Skin epidermis (tissue), 12 donors: ENCODE measurements around the gene LCE1C.

ENCODE experiments used
- H3K27ac ChIP-seq, 21 experiments: fragments of 200-600 bp; sonication (generic) in 11 of 21; one replicate each; pipeline ENCODE4 v1.5.0; 2020; ENCODE audit warnings: mild to moderate bottlenecking in 3 of 21, inconsistent platforms in 2 of 21, moderate library complexity in 2 of 21
- H3K4me3 ChIP-seq, 7 experiments: fragments of 200-600 bp; sonication (generic) in 2 of 7; one replicate each; pipeline ENCODE4 v1.5.0; 2020; ENCODE audit warnings: inconsistent platforms in 2 of 7, mild to moderate bottlenecking in 2 of 7, moderate library complexity in 1 of 7

LCE1C gene, protein sequence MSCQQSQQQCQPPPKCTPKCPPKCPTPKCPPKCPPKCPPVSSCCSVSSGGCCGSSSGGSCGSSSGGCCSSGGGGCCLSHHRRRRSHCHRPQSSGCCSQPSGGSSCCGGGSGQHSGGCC

DNA sequence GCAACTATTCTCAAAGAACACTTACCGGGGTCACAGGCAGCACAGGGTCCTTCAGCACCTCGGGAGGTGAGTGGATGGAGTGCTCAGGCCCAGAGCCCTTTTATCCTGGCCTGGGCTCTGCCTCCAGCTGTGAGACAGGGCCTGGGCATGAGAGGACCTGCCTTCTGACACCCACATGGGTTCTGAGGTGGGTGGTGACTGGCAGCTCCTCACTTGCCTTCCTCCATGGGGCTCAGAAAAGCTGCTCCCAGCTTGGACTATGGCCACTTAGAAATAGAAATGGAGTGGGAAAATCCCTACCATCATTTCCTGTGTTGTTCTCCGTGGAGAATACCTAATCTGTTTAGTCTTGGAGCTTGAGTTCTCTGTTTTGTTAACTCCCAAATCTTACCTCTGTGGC lies at the start of gene LCE1C:
TSS of gene LCE1C (minus strand) at position 76 of the 400 bp plus-strand sequence. CDS start 1,173 bp downstream, outside the sequence.
- H3K27ac ChIP-seq, result peak within 1 kb of the TSS in 4 of 21 experiments; percentile 11 to 70 (median 52)
- H3K4me3 ChIP-seq, result no peak within 1 kb of the TSS

DNA sequence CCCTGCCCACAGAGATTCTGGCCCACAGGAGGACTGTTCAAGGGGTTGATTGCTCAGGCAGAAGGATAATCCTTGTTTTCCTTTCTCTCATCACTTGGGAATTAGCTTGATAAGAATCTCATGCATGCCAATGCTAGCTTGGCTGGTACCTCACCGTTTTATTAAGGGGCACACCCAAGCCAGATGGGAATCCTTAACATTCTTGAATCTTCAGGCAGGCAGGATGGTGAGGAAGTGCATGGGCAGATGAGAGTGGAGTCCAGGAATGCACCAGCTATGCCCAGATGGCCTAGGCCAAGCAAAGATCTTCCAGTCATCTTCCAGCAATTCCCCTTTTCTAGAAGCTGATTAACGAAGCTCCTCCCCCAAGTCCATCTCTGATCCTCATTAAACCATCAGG lies 49.2 kb upstream of the LCE1C start:
- Histone ChIP-seq H3K4me3 (no peak overlapping the region), H3K27ac (no peak overlapping the region)

DNA sequence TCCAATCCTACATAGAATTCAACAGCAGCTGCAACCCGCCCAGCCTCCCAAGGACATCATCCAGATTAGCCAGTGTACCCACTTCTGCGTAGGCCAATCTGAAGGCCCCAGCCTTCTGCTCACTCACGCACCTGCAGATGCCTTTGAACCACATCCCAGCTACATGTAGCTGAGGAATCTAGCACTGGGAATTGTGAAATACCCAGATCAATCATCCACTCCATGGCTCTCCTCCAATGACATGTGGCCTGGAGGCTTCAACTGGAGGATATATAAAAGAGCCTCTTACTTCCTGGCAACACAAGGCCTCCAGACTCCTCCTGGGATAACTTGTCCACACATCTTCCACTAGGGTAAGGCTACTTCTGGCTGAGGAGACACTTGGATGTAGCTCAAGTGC lies 36.1 kb upstream of the LCE1C start, which contains the start of gene LCE6A:
TSS of gene LCE6A (plus strand) at position 301 of the 400 bp plus-strand sequence. CDS start 665 bp downstream, outside the sequence.
- H3K4me3 ChIP-seq, result no peak within 1 kb of the TSS
- H3K27ac ChIP-seq, result no peak within 1 kb of the TSS

DNA sequence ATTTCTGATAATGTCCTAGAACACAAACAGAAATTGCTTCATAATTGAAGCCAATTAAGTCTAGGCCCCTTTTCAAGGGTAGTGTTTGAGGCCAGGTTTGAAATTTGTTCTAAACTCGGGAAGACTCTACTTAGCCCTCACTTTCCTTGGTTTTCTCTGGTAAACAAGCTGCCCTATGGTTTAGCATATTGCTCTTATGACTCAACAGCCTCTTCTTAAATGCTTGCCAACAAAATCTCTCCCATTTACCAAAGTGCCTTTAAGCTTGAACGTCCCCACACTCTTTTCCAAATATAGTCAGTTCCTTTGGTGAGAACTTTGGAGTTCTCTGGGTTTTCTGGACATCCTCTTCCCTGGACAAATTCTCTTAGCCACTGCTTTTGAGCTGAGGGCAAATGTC lies 30.4 kb upstream of the LCE1C start:
- H3K4me3 ChIP-seq, result no peak overlapping the region
- no peak overlapping the region for H3K27ac ChIP-seq

DNA sequence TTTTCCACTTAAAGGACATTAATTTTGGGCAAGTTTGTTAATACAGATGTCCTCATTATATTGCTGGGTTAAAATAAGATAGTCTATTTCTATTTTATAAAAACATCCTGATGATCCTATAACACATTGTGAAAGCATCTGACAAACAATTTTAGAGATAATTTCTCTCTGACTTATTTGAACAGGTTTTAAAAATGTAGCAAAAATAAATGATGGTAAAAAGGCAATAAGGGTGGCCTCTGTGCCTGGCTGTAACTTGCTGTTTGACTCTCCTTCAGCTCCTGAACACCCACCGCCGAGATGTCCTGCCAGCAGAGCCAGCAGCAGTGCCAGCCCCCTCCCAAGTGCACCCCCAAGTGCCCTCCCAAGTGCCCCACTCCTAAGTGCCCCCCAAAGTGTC lies 20.7 kb upstream of the LCE1C start, which contains the start of gene LCE1A:
TSS of gene LCE1A (plus strand) at position 301 of the 400 bp plus-strand sequence. CDS start at position 301, 0 bp downstream.
- H3K27ac ChIP-seq, result no peak within 1 kb of the TSS

DNA sequence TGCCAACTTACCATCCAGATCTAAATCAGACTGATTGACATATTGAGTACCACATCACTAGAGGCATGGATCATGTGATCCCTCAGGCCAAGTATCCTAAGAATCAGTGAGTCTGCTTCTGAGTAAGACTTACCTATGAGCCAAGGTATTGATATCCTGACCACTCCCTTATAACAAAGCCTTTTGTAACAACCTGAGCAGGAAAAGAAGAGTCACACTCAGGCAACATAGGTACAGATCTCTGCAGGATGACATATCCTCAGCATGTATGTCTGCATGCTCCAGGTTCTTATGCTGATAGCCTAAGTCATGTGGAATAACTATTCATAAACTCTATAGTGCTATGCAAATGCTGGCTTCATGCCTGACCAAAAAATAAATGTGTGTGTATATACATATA lies 18.5 kb upstream of the LCE1C start:
- H3K4me3 ChIP-seq, result no peak overlapping the region
- H3K27ac ChIP-seq, result no peak overlapping the region

More for the DNA sequence above, 20.7 kb upstream of the LCE1C start, which contains the start of gene LCE1A:
- H3K4me3 ChIP-seq, result no peak within 1 kb of the TSS

DNA sequence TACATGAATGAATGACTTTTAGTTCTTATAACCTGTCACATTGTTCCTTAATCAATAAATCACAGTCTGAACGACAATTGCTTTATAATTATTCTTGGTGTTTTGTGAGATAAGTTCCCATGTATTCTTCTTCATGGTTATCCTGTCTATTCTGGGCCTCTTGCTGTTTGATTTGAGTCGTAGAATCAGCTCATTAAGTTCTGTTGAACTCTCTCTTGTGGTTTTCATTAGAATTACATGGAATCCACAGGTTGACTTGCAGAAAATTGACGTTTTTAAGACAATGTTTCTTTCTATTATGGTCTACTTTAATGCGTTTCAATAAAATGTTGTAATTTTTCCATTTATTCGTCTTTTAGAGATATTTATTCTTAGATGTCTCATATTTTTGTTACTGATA lies 16.8 kb upstream of the LCE1C start:
- H3K4me3 ChIP-seq, result no peak overlapping the region
- H3K27ac ChIP-seq, result no peak overlapping the region

DNA sequence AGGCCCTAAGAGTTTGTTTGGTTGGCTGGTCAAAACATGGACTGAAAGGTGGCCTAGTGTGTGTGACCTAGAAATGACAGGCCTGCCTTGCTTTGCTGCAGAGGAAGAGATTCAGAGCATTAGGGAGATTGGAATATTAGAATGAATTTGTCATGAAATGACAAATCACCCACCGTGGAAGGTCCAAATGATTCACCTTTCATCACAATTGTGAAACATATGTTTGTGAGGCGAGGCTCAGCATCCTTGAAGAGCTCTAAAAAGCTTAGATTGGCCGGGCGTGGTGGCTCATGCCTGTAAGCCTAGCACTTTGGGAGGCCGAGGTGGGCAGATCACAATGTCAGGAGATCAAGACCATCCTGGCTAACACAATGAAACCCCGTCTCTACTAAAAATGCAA lies 10.9 kb upstream of the LCE1C start:
- Histone ChIP-seq H3K4me3 (no peak overlapping the region), H3K27ac (no peak overlapping the region)

DNA sequence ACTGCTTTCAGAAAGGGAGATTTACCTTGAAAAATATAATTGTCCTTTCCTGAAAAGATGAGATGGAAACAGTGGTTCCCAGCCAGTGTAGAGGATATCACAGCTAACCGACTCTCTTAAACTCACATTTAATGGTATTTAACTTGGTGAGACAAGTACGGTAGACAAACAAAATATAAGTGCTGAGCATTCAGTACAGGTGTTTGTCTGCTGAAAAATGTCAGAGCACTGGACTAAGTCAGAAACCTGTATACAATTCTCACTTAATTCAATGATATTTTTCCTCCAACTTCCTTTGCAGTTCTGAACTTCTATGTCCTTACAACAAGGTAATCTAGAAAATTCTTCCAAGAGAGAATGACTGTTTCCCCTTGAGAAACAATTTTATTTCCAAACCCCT lies 5.2 kb upstream of the LCE1C start, which contains the start of gene LCE1B:
TSS of gene LCE1B (plus strand) at position 301 of the 400 bp plus-strand sequence. CDS start 476 bp downstream, outside the sequence.
- Histone ChIP-seq H3K27ac (no peak within 1 kb of the TSS), H3K4me3 (no peak within 1 kb of the TSS)

DNA sequence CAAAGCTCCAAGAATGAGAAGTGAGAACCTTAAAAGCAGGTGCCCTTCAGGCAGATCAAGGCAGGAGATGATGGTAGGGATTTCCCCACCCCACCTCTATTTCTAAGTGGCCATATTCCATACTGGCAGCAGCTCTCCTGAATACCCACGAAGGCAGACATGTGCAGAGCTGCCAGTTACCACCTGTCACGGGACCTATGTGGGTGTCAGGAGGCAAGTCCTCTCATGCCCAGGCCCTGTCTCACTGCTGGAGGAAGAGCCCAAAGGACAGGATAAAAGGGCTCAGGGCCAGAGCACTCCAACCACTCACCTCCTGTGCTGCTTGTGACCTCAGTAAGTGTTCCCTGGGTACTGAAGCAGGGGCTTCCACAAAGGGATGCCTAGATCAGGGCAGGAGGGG lies 4.6 kb upstream of the LCE1C start:
- Histone ChIP-seq H3K4me3 (no peak overlapping the region), H3K27ac (no peak overlapping the region)

DNA sequence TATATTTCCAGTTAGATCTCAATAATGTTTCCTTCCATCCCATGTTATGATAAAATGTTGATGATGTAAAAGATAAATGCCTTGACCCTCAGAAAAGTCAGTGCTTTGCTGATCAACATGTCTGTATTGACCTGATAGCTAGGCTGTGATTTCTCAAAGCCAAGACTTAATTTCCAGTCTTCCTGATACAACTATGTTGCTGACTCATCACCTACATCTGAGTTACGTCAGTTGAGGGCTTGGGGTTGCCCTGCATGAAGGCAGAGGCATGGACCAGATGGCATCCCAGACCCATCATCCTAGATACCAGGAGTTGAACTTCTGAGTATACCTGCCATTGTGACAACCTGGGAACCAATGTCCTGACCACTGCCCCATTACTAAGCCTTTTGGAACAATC lies 5.1 kb downstream of the LCE1C start:
- Histone ChIP-seq H3K27ac (no peak overlapping the region), H3K4me3 (no peak overlapping the region)

DNA sequence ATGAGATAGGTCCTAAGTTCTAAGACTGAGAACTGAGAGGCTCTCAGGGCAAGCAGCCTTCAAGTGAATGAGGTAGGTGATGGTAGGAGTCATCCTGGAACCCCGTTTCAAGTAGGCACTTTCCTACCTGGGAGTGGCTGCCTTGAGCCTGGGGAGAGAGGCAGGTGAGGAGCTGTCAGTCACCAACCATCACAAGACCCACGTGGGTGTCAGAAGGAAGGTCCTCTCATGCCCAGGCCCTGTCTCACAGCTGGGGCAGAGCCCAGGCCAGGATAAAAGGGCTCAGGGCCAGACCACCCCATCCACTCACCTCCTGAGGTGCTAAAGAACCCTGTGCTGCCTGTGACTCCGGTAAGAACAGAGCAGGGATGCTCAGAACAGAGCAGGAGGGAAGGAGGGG lies 10.0 kb downstream of the LCE1C start, which contains the start of gene LCE1D:
TSS of gene LCE1D (plus strand) at position 301 of the 400 bp plus-strand sequence. CDS start 1,074 bp downstream, outside the sequence.
- H3K27ac ChIP-seq, result no peak within 1 kb of the TSS
- H3K4me3 ChIP-seq, result no peak within 1 kb of the TSS

DNA sequence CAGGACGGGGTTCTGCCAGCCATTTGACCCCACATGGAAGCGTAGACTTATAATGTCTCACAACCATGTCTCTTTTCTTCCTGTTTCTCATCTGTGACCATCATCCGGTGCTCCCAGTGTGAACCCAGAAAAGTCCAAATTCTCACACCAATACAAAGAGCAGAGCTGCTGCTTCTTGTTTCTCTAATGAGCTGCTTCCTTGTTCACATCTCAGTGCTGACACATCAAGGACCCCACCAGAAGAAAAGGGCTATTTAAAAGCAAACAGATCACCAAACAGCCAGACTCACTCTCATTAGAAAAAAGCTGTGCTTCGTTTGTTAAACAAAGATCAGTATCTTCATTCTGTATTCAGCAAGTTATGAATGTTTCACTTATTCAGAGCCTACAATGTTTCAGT lies 10.8 kb downstream of the LCE1C start:
- no peak overlapping the region for H3K4me3 ChIP-seq
- H3K27ac ChIP-seq, result no peak overlapping the region

DNA sequence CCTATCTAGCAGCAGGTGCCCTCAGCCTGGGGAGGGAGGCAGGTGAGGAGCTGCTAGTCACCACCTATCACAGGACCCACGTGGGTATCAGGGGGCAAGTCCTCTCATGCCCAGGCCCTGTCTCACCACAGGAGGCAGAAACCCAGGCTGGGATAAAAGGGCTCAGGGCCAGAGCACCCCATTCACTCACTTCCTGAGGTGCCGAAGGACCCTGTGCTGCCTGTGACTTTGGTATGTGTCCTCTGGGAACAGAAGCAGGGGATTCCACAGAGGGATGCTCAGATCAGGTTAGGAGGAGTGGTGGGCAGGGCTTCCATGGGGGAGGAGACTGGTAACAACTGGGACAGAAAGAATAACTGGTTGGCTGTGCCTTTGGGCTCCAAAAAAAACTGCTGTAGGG lies 20.4 kb downstream of the LCE1C start, which contains the start of gene LCE1E:
TSS of gene LCE1E (plus strand) at position 181 of the 400 bp plus-strand sequence. CDS start 1,043 bp downstream, outside the sequence.
- Histone ChIP-seq H3K27ac (peak within 1 kb of the TSS in 1 of 21 experiments; percentile 6), H3K4me3 (no peak within 1 kb of the TSS)

DNA sequence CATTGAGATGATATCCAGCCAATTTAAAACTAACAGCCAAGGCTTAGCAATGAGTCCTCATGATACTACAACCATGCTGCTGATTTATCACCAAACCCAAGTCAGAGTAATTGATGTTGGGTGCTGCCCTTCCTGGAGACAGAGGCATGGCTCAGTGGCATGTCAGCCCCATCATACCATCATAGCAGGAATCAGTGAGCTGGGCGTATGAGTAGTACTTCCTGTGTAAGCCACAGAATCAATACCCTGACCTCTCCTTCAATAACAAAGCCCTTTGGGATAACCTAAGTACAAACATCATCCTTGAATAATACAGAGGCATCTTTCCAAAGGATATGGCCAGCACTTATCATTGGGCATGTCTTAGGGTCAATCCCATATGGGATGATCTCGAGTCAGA lies 23.4 kb downstream of the LCE1C start:
- no peak overlapping the region for H3K27ac ChIP-seq
- no peak overlapping the region for H3K4me3 ChIP-seq

DNA sequence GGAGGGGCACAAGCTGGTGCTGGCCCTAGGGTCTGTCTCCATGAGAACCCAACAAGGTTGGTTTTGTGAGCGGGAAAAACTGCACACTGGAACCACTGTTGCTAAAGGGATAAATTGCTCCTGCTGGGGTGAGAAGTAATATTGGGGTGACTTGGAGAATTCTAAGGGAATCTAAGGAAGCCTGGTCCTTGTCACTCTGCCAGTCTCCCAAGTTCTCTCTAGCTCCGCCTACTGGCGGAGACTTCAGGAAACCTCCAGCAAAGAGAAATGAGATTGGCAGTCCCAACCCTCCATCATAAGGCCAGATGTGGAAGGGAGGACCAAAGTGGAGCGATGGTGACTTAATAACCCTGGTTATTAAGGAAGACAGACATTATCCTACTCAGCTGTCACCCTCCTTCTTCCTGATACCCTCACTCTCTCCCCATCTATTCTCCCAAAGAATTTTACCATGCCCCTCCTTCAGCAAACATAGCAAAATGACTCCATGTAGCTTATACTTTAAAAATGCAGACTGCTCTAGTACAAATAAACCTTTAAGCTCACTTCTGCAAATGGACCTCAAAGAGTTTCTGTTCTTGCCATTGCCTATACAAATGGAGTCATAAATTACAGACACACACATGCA lies 28.8 kb downstream of the LCE1C start:
- H3K4me3 ChIP-seq, result no peak overlapping the region
- H3K27ac ChIP-seq, result no peak overlapping the region

DNA sequence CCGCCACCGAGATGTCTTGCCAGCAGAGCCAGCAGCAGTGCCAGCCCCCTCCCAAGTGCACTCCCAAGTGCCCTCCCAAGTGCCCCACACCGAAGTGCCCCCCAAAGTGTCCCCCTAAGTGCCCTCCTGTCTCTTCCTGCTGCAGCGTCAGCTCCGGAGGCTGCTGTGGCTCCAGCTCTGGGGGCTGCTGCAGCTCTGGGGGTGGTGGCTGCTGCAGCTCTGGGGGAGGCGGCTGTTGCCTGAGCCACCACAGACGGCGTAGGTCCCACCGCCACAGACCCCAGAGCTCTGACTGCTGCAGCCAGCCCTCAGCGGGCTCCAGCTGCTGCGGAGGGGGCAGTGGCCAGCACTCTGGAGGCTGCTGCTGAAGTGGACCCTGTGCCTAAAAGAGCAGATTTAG lies 30.1 kb downstream of the LCE1C start:
- no peak overlapping the region for H3K4me3 ChIP-seq
- H3K27ac ChIP-seq, result no peak overlapping the region

DNA sequence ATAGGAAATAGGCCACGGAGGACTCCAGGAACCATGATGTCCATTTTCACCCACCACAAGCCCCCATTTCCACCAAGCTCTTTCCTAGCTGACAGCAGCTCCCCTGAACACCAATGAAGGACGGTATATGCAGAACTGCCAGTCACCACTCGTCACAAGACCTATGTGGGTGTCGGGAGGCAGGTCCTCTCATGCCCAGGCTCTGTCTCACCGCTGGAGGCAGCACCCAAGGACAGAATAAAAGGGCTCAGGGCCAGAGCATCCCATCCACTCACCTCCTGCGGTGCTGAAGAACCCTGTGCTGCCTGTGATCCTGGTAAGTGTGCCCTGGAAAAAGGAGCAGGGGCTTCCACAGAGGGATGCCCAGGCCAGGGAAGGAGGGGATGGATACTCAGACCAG lies 31.6 kb downstream of the LCE1C start, which contains the start of gene LCE1F:
TSS of gene LCE1F (plus strand) at position 266 of the 400 bp plus-strand sequence. CDS start 1,232 bp downstream, outside the sequence.
- no peak within 1 kb of the TSS for H3K4me3 ChIP-seq
- no peak within 1 kb of the TSS for H3K27ac ChIP-seq

DNA sequence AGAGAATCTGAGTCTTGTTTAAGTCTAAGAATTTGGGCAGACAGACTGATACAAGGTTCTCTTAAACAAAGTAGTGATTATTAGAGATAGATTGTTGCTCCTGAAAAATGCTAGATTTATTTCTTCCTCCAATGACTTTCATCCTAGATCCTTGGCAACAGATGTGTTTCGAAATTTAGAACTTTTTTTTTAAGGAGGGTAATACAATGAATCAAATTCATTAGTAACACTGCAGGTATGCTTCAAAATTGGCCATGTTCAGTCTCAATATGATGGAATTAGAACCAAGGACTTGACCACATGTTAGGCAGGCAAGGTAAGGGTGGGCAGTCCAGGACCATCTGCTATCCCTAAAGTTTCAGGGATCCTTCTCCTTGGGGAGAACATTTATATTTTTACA lies 36.0 kb downstream of the LCE1C start:
- H3K4me3 ChIP-seq, result no peak overlapping the region

DNA sequence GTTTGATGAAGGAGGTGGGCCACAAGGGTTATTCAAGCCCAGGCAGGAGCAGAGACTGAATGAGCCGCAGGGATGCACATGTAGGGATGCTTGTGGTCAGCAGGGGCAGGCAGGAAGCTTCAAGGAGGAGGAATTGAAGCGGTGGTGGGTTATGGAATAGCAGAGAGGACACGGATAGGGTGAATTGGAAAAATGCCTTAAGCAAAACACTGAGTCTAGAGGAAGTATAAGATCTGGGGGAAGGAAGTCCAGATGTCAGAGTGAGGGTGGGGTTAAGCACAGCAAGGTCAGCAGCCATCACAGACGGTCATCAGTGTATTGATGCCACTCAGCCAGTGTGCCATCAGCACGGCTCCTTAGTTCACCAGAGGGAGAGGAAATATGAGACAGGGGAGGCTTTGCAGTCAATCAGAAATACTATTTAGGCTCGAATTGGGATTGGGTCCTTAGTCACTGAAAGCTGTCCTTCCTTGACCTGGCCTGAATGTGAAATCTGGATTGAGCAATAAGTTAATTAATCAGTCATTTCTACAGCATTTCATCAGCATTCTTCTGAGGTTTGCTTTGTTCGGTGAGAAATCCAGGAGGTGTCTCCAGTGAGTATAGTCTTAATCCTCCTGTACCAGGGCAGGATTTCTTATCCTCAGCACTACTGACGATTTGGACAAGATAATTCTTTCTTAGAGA lies 37.5 kb downstream of the LCE1C start:
- Histone ChIP-seq H3K27ac (peak overlapping the region in 1 of 21 experiments; percentile 6), H3K4me3 (no peak overlapping the region)

More for the DNA sequence above, 36.0 kb downstream of the LCE1C start:
- H3K27ac ChIP-seq, result no peak overlapping the region
